ENCODE data around the gene KLHL33.

The KLHL33 gene

DNA sequence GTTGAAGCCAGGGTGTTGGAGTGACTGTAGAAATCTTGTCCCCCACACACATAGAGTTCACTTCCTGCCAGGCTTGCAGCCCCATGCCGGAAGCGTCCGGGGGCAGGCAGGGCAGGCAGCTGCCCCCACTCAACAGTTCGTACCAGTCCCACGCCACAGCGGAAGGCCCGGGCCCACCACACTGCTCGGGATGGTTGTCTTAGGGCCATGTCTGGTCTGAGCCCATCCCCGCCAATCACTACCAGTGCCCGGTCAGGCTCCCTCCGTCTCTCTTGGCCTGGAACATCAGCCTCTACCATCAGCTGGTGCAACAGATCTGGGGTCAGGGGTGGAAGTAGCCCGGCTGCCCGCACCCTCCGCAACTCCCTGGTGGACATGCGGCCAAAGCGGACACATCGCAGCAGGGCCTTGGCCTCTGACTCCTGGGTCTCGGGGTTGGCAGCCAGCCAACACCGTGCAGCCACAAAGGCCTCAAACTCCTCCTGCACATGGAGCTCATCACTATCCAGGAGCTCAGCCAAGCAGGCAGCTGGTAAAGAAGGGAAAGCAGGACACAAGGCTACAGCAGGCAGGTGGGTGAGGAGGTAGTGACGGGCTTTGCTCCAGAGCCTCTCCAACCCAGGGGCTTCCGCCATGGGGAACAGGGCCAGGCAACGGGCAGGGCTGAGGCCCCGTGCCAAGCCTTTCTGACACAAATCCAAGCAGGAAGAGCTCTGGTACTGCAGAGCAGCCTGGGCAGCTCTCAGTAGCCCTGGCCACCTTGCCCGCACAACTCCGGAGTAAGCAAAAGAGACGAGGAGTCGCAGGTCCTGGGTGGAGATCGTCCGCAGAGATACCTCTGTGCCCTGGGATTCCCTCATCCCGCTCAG lies 5.9 kb downstream of the KLHL33 start:
- H3K4me3 ChIP-seq (replicated peaks in 1 of 2; ENCODE audit: low read depth in 2 of 2, low read length in 2 of 2) = no peak overlapping the region
- DNase-seq (ENCODE audit: low read depth in 2 of 2) = no peak

DNA sequence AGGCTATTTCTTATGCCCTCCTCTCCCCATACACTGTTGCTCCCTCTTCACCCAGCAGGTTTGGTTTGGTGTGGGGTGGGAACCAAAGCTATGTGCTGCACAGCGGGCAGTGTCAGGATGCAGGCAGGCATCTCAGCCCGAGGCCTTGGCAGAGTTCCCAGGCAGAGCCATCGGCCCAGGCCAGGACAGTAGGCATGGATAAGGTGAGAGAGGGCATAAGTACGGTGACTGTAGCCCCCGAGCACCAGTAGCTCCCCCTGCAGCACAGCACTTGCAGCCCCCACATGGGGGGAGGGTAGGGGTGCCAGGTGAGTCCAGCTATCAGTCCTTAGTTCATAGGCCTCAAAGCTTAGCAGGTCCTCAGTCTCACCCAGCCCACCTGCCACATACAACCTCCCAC lies 7.2 kb downstream of the KLHL33 start:
- no peak for DNase-seq (ENCODE audit: low read depth in 2 of 2)
- TF ChIP-seq, protein P1, sequence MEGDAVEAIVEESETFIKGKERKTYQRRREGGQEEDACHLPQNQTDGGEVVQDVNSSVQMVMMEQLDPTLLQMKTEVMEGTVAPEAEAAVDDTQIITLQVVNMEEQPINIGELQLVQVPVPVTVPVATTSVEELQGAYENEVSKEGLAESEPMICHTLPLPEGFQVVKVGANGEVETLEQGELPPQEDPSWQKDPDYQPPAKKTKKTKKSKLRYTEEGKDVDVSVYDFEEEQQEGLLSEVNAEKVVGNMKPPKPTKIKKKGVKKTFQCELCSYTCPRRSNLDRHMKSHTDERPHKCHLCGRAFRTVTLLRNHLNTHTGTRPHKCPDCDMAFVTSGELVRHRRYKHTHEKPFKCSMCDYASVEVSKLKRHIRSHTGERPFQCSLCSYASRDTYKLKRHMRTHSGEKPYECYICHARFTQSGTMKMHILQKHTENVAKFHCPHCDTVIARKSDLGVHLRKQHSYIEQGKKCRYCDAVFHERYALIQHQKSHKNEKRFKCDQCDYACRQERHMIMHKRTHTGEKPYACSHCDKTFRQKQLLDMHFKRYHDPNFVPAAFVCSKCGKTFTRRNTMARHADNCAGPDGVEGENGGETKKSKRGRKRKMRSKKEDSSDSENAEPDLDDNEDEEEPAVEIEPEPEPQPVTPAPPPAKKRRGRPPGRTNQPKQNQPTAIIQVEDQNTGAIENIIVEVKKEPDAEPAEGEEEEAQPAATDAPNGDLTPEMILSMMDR (IDR thresholded peaks at IDR 0.05; ENCODE audit: low read depth, low read length) = no peak
- no peak overlapping the region for H3K4me3 ChIP-seq (replicated peaks in 1 of 2; ENCODE audit: low read depth in 2 of 2, low read length in 2 of 2)

More for the DNA sequence above, 5.9 kb downstream of the KLHL33 start:
- TF ChIP-seq, protein P1 (IDR thresholded peaks at IDR 0.05; ENCODE audit: low read depth, low read length) = no peak

DNA sequence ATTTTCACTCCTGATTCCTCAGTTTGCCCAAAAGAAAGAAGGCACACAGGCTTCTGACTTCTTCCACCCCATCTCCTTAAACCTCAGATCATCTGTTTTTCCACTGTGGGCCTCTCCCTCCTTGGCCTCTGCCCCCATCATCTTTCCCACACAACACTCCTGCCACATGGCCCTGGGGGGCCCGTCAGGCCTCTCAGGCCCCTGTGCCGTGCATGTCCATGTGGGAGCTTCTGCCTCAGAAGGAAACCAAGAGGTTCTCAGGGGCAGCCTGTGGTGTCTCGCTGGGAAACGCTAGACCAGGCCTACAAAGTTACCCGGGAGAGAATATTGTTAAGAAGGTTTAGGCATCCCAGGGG lies 8.0 kb downstream of the KLHL33 start:
- DNase-seq (ENCODE audit: low read depth in 2 of 2) = no peak
- TF ChIP-seq, protein P1 (IDR thresholded peaks at IDR 0.05; ENCODE audit: low read depth, low read length) = no peak
- no peak overlapping the region for H3K4me3 ChIP-seq (replicated peaks in 1 of 2; ENCODE audit: low read depth in 2 of 2, low read length in 2 of 2)

GRCh38 chr14:20427231-20428009 lies 8.5 kb downstream of the KLHL33 start:
- peak; percentile 54 to 61 for DNase-seq (ENCODE audit: low read depth in 2 of 2)
- TF ChIP-seq, protein P1 (IDR thresholded peaks at IDR 0.05; ENCODE audit: low read depth, low read length) = no peak
- no peak overlapping the region for H3K4me3 ChIP-seq (replicated peaks in 1 of 2; ENCODE audit: low read depth in 2 of 2, low read length in 2 of 2)

DNA sequence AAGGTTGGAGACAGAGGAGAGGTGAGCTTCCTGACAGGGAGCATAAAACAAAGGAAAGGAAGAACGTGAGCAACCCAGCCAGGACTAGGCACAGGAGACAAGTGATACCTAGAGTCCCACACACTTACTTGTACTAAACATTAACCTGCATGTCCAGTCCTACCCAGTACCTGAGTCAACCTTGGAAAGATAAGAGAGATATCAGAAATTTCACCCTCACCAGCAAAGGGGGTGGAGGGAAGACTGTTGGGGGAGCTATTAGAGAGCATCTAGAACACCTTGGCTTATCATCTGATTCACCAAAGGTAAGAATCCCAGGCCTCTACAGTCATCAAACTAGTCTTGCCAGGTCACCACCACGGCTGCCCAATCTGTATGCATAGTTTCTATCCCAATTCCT lies 11.1 kb downstream of the KLHL33 start:
- H3K4me3 ChIP-seq (replicated peaks in 1 of 2; ENCODE audit: low read depth in 2 of 2, low read length in 2 of 2) = no peak overlapping the region
- TF ChIP-seq, protein P1 (IDR thresholded peaks at IDR 0.05; ENCODE audit: low read depth, low read length) = no peak
- no peak for DNase-seq (ENCODE audit: low read depth in 2 of 2)

- no peak for DNase-seq (ENCODE audit: low read depth in 2 of 2)
- no peak overlapping the region for H3K4me3 ChIP-seq (replicated peaks in 1 of 2; ENCODE audit: low read depth in 2 of 2, low read length in 2 of 2)
- TF ChIP-seq, protein P1 (IDR thresholded peaks at IDR 0.05; ENCODE audit: low read depth, low read length) = no peak
These were observed 13.1 kb downstream of the KLHL33 start for GRCh38 chr14:20422886-20423285.
